HG03520 (cell line): Measurements from ENCODE around the gene CS.
A peak's percentile ranks its signal among the peaks of the same experiment; 100 is the strongest.
"Not testable (repeated sequence)": the region's sequence is repeated elsewhere in the genome, so short reads cannot be mapped to it uniquely, and the experiment has no call there.

ENCODE experiments used
- ATAC-seq: cut with Tn5 transposase; IDR thresholded peaks from one replicate; pipeline ENCODE4 v1.9.1; 2021; ENCODE audit warnings: mild to moderate bottlenecking, moderate library complexity; ENCODE audit not compliant: unreplicated experiment

The CS gene

DNA sequence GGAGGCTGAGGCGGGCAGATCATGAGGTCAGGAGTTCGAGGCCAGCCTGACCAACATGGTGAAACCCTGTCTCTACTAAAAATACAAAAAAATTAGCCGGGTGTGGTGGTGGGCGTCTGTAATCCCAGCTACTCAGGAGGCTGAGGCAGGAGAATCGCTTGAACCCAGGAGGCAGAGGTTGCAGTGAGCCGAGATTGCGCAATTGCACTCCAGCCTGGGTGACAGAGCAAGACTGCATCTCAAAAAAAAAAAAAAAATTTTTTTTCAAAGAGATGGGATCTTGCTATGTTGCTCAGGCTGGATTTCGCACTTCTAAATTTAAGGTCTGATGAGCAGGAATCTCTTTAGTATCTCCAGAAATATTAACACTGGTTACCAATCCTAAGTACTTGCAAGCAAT, 21.5 kb upstream of the CS start:
- not testable (repeated sequence) for ATAC-seq

DNA sequence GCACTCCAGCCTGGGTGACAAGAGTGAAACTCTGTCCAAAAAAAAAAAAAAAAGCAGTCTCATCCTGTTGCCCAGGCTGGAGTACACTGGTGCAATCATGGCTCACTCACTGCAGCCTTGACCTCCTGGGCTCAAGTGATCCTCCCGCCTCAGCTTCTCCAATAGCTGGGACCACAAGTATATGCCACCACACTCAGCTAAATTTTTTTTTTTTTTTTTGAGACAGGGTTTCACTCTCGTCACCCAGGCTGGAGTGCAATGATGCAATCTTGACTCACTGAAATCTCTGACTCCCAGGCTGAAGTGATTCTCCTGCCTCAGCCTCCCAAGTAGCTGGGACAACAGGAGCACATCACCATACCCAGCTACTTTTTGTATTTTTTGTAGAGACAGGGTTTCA, 20.9 kb upstream of the CS start:
- ATAC-seq, result no peak

DNA sequence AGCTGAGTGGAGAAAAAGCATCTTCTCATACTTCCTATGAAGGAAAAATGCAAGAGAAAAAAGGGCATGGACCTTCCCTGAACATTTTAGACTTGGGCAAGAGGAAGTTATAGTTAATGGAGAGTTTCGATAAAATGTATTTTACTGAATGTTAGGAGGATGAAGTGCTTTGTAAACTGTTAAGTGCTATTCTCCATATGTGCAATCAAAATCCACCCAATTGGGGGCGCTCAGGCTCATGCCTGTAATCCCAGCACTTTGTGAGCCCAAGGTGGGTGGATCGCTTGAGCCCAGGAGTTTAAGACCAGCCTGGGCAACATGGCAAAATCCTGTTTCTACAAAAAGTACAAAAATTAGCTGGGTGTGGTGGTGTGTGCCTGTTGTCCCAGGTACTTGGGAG, 17.5 kb upstream of the CS start:
- ATAC-seq, result no peak

DNA sequence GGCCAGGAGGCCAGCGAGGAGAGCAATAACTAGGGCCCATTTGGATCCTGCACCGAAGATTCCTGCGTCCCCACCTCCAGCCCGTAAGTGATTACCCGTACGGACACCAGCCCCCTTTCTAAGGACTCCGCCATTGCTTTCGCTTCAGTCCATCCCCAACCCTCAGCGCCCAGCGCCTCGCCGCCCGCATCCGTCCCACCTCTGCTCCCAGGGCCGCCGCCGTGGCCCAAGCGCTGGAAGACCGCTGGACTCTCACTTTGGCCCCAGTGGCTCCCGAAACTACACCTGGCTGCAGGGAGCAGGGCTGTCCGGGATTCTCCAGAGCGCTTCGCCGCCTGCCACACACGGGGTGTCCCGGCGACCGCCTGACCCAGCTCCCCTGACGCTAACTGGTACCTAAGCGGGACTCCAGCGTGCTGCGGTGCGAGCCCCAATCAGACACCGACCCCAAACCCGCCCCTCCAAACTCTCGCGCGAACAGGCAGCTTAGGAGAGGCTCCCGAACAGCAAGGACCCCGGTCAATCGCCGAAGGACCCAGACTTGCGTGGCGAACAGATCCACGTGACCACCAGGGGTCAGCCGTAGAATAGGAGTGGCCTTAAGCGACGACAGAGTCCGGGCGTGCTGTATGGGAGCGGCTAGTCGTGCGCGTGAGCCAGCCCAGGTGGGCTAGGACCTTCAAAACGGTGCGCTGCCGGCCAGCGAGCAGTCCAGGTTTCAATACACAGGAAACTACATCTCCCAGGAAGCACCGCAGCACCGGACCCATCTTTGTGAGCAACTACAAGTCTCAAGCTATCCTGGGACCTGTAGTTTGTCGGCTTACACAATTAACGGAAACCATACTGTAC, 15.7 kb upstream of the CS start, which contains the start of gene CNPY2:
Gene CNPY2, minus strand, starts transcription at position 367 of the 852 bp plus-strand sequence. CDS start 771 bp downstream, outside the sequence.
- peak; percentile 82 for ATAC-seq

DNA sequence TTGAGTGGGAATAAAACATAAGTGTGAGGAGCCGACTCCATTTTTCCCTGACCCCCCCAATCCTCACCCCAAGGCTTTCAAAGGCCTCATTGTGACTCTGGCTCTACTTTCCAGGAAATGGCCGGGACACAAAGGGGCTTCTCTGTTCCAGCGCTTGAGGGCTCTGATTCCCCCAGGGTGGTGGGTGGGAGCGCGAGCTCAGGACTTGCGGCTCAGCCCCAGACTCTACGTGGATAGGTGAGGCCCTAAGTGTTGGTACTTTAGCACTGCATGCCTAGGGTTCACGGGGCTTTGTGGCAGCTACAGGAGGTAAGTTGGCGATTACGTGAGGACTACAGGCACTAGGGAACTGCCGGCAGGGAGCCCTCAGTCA, 15.1 kb upstream of the CS start:
- ATAC-seq, result peak; percentile 1

DNA sequence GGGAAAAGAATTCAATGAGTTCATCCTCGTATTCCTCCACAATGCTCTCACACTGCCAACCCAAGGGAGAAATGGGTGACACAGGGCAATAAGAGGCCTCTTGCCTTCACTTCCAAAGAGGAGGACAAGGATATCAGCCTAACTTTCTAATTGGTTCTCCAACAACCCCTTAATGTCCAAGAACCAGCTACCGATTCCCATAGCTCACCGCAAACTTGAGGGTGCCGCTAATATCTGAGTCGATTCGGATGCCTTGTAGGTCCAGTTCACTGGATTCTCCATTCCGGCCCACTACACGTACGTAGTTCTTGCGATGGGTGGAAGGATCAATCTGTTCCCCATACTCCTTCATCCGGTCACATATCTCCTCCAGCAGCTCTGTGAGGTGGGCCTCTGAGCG, 10.9 kb upstream of the CS start:
- no peak for ATAC-seq

DNA sequence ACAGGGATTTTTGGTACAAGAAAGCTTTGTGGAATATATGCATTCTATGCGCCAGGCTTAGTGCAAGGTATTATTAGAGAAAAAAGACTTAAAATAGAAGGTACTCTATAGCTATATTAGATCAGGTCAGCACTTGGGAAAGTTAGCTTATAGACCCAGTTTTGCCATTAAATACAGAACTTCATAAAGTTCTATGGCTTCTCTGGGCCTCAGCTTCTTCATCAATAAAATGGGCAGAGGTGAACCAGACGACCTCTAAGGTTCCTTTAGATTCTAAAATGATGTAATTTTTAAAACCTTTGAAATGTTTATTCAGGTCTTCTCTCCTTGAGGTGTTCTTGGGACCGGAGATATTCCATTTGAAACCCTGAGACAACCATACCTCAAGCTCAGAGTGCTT, 8.6 kb upstream of the CS start:
- ATAC-seq, result no peak

DNA sequence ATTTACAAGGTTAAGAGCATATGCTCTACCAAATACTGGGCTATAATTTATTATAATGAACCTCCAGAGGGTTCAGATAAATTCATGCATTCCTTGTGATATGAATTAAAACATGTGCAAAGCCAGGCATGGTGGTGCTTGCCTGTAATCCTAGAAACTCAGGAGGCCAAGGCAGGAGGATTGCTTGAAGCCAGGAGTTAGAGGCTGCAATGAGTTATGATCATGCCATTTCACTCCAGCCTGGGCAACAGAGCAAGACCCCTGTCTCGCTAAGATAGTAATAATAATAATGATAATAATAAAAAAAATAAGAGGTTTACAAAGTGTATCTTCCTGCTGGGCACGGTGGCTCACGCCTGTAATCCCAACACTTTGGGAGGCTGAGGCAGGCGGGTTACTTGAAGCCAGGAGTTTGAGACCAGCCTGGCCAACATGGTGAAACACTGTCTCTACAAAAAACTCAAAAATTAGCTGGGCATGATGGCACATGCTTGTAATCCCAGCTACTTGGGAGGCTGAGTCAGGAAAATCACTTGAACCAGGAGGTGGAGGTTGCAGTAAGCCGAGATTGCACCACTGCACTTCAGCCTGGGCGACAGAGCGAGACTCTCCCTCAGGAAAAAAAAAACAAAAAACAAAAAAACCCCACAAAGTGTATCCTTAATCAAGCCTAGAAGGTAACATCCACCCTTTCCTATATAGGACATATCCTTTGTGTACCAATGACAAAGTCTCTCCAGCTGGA, 7.3 kb upstream of the CS start:
- ATAC-seq, result no peak

DNA sequence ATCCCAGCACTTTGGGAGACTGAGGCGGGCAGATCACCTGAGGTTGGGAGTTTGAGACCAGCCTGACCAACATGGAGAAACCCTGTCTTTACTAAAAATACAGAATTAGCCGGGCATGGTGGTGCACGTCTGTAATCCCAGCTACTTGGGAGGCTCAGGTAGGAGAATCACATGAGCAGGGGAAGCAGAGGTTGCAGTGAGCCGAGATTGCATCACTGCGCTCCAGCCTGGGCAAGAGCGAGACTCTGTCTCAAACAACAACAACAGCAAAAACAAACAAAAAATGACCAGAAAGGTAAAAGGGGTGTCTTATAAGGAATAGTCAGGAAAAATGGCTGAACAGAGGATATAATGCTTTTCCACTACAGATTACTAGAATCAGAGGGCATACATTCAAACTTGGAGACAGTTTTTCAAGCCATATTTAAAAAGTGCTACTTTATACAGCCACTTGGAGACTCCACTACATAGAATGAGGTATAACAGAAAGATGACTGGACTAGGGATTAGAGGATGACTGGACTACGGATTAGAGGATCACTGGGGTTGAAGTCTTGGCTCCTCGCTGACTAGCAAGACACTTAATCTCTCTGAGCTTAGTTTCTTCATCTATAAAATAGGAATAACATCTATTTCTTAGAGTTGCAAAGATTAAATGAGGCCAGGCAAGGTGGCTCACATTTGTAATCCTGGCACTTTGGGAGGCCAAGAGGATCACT, 4.9 kb upstream of the CS start:
- no peak for ATAC-seq

DNA sequence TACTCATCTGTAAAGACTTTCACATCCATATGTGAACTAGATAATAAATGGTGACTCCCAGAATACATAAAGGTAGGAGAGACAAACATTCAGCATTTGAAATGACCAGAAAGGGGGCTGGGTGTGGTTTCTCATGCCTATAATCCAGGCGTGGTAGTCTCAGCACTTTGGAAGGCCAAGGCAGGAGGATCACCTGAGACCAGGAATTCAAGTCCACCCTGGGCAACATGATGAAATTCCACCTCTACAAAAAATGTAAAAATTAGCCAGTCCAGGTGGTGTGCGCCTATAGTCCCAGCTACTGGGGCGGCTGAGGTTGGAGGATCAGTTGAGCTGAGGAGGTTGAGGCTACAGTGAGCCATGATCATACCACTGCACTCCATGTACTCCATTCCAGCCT, 4.1 kb upstream of the CS start:
- no peak for ATAC-seq

DNA sequence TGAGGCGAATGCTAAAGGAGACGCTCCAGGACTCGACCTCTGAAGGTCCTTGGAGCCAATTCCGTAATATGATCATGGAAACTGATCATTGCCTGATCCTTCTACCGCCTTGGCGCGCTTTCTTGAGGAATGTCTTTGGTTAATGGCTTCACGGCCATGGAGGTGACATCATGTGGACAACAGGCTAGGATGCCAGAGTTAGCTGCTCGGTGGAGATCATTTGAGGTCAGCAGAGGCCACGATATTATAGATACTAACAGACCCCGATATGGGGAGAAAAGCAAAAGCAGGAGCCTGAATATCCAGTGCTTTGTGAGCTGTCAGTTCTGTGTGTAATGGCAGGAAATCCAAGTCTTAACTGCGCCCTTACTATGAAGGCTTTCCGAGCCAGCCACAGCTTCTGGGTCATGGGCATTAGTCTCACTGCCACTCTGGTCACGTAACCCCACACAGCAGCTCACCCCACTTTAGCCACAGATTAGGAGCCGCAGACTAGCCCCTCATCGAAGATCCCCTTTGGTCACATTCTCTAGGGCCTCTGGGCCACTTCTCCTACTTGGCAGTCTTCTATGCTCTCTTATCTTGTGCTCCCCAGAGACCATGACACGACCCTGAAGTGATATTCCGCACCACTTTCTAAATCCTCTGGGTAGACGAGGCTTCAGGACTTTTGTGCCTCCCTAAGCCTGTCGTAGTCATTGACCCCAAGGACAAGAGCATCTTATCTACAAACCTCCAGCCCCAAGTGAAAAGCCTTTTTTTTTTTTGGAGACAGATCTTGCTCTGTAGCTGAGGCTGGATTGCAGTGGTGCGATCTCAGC, 724 bp upstream of the CS start:
- no peak for ATAC-seq

DNA sequence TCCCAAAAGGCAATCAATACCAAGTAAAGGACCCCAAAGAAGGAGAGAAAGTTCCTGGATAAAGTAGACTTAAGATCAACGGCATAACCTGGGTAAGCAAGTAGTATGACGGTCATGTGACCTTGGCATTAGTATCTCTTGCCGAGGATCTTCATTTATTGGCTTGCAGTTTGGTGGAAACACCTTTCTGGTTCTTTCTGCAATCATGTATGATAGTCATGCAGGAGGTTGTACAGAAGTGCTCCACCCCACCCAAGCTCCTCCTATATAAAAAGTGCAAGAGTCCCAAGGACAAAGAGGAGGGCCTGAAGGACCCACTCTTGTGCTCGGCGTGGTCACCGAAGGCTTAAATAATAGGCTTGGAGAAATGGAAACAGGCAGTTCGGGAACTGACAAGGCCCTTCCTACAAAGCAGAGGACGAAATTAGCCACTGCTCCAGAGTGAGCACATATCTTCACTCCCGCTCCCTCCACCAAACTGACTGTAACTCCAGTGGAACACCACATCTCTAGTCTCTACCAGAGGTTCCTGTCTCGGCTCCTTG, 750 bp downstream of the CS start:
- ATAC-seq, result no peak

DNA sequence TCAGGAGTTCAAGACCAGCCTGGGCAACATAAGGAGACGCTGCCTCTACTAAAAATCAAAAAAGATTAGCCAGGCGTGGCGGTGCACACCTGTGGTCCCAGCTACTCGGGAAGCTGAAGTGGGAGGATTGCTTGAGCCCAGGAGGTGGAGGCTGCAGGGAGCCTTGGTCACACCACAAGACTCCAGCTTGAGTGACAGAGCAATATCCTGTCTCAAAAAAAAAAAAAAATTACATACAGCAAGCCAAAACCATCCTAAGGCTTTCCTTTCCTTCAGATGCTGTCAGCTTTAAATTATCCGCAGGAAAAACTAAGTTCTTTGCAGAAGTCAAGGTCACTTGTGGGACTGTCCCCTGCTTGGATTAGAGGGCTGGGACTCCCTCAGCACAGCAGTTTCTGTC, 1.3 kb downstream of the CS start:
- ATAC-seq, result no peak

DNA sequence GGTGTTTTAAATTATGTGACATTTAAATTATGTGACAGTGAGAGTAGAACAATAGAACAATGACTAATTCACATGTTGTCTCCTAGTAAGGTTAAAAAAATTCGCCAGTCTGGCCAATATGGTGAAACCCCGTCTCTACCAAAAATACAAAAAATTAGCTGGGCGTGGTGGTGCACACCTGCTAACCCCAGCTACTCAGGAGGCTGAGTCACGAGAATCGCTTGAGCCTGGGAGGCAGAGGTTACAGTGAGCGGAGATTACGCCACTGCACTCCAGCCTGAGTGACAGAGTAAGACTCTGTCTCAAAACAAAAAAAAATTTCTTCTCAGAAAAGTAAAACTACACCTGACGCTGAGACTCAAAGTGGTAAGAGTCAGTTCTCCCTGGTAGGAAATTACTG, 2.7 kb downstream of the CS start:
- ATAC-seq, result no peak

DNA sequence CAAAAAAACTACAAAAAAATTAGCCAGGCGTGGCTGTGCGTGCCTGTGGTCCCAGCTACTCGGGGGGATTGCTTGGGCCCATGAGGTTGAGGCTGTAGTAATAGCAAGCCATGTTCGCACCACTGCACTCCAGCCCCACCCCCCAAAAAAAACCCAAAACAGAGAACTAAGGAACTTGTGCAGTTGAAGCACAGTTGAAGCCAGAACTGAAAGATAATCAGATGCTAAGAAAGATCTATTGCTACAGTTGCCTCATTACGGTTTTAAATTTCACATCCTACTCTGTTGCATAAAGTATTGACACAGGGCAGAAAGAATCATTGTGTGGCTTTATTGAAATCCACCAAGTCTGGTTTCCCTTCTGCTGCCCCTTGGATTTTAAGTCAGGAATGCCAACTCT, 3.8 kb downstream of the CS start:
- no peak for ATAC-seq

DNA sequence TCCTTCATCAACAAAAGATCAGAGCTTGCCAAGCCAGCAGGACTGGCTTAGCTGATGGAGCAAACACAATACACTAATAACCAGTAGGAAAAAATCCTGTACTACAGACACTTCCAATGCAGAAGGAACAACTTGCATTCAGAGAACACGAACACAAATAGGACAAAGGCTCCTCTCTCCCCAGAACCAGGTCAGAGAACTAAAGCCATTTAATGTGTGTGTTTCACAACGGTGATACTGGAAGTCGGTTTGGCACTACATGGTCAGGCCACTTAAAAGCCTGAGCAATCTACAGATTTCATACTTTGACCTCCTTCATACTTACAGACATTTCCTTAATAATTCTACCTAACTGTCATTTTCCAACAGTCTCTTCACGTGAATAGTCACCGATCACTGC, 6.3 kb downstream of the CS start:
- no peak for ATAC-seq

DNA sequence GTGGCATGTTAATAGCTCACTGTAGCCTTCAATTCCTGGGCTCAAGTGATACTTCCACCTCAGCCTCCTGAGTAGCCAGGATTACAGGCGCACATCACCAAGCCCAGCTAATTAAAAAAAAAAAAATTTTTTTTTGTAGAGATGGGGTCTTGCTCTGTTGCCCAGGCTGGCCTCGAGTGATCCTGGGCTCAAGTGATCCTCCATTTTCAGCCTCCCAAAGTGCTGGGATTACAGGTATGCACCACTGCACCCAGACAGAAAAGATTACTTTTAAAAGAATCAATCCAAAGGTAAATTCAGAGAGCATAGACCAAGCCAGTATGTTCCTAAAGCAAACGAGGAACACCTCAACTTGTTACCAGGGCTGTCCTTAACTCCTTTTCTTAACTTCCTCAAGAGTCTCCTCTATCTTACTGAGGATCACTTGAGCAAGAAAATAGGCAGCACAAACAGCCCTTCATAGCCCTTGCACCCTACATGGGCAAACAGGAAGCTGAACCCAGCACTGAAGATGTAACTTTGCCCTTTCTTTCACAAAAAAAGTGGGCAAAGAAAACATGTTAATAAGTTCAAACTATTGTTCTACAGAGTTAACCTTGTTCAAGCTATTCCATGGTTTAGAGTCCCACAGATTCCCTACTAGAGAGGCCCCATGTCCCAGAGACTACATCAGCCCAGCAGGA, 11.3 kb downstream of the CS start:
- no peak for ATAC-seq

DNA sequence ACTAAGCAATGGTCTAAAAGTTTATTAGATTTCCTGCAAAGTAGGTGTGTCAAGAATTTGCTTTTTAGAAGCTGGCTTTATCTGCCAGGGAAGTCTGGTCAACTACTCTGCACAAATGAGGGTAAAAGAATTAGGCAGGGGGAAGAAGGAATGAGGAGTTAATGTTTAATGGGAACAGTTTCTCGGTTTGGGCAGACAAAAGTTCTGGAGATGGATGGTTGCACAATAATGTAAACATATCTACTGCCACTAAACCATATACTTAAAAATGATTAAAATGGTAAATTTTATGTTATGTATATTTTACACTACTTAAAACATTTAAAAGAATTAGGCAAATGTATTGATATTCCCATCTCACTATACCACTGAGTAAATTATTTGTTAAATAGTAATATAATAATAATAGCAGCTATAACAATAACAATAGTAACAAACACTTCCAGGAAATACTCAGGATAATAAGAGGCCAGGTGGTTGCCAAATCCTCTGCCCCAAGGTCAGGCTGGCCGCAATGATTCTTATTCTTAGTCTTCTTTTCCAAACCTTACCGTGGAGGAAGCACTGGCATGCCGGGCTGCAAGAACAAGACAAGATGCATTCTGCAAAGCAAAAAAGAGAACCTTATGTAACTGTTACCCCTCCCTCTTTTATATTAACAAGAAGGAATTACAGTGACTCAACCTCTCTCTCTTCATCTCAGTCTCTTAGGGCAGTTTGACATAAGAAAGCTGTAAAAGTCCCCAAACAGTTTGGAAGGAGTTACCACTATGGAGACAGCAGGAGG, 13.9 kb downstream of the CS start:
- ATAC-seq, result no peak

DNA sequence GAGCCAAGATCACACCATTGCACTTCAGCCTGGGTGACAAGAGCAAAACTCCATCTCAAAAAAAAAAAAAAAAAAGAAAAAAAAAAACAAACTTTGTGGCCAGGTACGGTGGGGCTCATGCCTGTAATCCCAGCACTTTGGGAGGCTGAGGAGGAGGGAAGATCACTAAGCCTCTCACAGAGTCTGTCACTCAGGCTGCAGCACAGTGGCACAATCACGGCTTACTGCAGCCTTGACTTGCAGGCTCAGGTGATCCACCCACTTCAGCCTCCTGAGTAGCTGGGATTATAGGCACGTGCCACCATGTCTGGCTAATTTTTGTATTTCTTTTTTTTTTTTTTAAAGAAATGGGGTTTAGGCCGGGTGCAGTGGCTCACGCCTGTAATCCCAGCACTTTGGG, 15.9 kb downstream of the CS start:
- ATAC-seq, result not testable (repeated sequence)
